SIG-M5 treated with dmso at 0.1 percent for 504 hours (cell line): ENCODE measurements around the gene KCNN3.
A peak's percentile ranks its signal among the peaks of the same experiment; 100 is the strongest.
"Not testable (repeated sequence)": the region's sequence is repeated elsewhere in the genome, so short reads cannot be mapped to it uniquely, and the experiment has no call there.

Experiments used
- DNase-seq: peaks from one replicate; lab custom pipeline; 2025; ENCODE audit not compliant: unreplicated experiment; lab: John Stamatoyannopoulos, UW

Gene KCNN3

DNA sequence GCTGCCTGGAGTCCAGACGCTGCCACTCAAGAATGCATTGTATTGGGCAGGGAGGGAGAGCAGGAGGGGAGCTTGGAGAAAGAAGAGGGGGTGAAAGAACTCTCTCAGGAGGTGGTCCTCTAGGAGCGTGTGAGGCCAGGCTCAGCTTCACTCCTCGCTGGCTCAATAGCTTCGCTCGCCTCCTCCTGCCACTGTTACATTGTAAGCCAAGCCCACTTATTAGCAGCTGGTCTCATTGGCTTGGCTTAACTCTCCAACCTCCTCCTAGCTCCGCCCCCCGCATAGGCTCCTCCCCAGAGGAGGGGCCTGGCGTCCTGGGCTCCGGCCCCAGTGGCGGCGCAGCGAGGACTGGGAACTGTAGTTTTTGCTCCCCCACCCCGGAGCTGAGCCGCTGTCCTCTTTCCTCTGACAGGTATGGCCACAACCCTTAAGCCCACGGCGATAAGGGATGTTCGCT lies at the start of gene KCNN3:
TSS of gene KCNN3 (minus strand) at position 167 of the 457 bp plus-strand sequence. CDS start 317 bp downstream, outside the sequence.
- peak; percentile 93 for DNase-seq

DNA sequence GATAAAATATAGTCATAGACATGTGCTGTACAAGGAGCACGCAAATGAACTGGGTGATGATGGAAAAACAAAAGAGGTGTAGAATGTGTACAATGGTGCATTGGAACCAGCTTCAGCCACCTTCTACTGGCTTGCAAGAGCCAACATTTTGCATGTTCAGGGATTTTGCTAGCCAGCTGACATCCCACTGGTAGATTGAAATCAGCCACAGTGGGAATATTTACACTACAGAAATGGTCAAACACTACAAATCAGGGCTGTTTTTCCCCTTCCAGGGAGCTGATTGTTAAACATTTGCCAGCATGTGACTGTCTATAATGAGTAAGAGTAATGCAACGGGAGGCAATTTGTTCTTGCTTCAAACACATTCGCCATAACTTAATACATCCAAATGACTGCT lies 43.2 kb upstream of the KCNN3 start:
- no peak for DNase-seq

DNA sequence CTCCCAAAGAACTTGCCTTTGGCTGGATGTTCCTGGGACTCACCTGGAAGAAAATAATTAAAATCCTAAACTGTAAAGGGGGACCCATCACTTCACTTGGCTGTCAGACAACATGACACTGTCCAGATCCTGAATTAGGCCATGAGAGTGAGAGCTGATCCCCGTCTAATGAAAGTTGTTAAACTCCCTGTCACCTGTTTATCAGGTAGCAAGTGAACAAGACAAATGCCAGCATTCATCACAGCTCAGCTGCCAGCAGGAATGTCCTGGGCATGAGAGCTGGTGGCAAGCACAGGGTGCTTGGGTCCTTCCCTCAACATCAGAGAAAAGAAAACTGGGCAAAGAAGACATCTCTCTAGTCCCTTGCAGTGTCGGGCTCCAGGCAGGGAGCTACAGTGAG lies 42.7 kb upstream of the KCNN3 start:
- DNase-seq = no peak

DNA sequence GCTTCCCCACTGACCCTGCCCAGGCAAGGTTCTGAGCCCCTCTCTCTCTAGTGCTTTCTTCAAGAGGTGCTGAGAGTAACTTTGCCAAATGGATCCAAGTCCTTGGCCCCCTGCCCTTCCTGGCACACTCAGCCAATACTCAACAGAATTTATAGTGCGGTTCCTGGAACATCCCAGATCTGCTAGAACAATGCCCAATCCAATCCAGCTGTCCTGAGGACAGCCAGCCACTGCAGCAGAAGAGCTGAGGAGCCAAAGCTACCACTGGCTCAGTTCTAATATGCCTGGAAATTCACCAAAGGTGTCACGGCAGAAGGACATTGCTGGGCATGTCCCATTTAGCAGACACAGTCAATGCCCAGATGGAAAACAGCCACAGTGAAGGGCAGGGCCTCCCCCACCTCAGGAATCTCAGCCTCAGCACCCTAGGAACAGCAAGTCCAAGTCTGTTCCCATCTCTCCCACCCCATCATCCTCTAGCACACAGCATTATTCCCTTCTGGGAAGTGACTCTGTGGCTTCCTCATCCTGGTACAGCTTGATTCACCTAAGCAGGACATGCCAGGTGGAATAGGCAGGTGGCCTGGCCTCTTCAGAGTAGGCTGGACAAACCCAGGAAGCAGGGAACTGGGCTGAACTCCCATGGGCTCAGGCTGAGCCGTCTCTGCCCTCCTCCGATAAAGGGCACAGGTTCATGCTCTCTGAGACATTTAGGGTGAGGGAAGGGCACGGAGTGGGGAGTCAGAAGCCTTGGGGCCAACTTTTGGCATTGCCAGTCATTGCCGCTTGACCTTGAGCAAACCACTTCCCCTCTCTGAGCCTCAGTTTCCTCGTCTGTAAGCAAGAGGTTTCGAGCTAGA lies 41.8 kb upstream of the KCNN3 start:
- DNase-seq = no peak

DNA sequence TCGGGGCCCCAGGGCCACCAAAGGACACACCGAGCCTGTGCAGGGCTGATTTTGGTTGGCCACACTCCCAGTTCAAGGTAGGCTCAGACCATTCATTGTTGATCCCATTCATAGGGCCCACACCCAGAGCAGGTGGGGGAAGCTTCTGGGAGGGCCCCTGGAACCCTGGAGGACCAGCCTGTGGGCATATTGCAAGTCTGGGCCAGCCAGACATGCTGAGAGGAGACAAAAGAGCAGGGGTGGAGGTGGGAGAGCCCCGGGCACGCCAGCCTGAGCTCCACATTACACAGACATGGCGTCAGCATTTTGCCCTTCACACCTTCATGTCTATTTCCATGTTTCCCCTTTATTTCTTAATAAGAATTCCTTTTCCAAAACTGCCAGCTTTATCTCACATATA lies 40.8 kb upstream of the KCNN3 start:
- no peak for DNase-seq

DNA sequence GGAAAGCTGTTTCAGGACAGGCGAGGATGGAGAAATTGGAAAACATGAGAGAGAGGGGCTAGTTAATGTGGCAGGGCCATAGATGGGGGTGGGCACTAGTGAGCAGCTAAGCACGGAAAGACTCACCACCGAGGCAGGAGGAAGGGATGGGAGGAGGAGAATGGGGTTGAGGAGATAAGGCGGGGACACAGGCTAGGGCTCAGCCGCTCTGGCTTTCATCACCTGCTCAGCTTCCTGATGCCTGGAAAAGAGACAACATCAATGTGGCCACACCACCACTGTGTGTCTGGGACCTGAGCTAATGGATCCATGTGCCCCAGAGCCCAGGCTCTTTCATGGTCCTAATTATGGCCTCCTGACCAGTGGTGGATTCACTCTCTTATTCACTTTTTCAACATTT lies 38.9 kb upstream of the KCNN3 start:
- no peak for DNase-seq

DNA sequence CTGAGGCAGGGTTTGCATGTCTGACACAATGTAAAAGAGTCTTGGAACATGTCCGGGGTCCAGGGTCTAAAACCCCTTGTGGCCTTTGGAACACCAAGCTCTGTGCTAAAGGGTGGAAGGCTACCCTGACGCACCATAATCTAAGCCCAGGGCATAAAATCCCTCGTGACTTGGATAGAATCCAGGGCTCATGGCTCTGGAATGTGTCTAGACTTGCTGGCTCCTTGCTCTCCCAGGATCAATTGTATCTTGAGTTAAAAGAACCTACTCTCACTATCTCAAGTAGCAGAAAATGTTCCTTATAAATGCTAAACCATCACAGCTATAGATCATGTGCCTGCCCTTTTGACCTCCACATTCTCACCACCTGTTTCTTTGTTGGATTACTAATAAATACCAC lies 38.0 kb upstream of the KCNN3 start:
- DNase-seq = not testable (repeated sequence)

DNA sequence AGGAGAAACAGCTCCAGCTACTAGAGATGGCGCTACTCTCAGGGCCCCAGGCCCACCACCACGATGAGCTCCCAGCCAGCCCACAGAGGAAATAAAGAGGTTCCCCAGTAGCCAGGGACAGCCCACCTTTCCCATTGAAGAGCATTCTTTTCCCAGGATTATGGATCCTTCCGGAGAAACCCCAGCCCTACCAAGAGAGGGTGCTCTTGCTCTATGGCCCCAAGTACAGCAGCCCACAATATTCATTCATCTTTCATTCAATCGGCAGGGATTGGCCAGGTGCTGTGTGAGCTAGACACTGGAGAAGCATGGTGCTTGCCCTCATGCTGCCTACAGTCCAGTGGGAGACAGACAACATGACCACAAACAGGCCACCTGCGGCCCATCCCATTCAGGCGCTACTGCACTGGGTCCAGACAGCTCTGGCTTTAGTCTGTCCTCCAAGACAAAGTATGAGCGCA lies 36.6 kb upstream of the KCNN3 start:
- no peak for DNase-seq

DNA sequence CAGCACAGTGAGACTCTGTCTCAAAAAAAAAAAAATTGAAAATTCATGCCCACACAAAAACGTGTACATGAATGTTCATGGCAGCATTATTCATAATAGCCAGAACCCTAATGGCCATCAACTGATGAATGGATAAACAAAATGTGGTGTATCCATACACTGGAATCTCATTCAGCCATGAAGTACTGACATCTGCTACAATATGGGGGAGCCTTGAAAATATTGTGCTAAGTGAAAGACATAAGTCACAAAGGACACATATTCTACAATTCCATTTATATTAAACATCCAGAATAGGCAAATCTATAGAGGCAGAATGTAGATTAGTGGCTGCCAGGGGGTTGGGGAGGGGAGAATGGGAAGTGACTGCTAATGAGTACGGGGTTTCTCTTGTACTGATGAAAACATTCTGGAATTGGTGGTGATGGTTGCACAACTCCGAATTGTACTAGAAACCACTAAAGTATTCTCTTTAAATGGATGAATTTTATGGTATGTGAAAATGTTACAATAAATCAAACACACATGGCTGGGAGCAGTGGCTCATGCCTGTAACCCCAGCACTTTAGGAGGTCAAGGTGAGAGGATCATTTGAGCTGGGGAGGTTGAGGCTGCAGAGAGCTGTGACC lies 33.0 kb upstream of the KCNN3 start:
- no peak for DNase-seq

DNA sequence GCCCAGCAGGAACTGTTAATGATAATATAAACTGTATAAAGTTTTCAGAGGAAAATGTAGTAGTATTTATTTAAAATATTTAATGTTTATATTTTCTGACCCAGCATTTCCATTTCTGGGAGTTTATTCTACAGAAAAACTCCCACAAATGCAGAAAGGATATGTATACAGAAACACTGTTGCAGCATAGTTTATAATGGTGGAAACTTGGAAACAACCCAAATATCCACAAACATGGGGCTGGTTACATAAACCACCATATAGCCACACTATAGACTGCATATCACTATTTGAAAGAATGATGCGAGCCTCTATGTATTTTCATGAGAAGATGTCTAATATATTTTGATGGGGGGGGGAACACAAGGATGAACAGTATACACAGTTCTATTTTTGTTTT lies 31.5 kb upstream of the KCNN3 start:
- DNase-seq = no peak

DNA sequence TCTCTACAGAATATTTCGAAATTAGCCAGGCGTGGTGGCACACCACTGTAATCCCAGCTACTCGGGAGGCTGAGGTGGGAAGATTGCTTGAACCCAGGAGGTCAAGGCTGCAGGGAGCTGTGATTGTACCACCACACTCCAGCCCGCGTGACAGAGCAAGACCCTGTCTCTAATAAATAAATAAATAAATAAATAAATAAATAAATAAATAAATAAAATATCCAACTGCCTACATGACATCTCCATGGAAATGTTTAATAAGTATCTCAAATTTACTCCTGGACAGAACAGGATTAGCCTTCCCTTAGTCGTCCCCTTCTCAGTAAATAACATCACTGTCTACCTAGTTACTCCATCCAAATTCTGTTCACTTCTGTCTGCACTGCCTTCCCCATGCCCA lies 29.0 kb upstream of the KCNN3 start:
- DNase-seq = no peak

DNA sequence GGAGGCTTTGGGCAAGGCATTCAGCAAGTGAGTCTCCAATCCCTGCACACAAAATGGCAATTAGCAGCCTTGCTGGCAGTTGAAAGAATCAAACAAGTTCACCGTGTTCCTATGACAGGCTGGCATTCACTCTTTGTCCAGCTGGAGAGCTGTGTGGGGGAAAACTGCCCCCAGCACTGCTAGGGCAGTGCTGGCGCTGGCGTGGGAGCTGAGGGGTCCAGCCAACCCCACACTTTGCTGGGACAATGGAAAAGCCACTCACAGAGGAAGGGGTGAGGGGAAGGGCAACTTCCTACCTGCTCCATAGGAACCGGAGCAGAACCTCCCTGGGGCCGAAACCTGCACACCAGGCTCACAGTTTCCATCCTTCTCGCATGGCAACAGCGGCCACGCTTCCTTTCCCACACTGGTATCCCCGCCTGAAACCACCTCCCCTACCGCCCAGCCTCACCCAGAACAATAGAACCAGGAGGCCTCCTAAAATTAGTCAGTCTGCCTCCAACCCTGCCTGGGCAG lies 26.7 kb upstream of the KCNN3 start:
- no peak for DNase-seq

DNA sequence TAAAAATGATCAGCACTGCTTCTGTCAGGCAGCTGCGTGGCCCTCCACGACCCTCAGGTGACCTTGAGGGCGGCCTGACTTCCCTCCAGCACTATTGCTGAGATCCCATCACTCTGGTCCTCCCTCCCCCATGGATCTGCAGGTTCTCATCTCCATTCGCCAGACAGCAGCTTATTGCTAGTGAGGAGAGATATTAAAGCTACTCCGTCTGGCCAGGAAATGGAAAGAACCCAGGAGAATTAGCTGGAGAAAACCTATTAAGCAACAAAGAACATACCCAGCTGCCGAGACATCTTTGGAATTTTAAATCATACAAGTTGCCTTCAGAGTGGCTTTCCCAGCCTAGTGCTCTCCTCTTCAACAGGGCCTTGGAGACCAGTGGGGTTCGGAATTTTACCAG lies 25.7 kb upstream of the KCNN3 start:
- DNase-seq = no peak

DNA sequence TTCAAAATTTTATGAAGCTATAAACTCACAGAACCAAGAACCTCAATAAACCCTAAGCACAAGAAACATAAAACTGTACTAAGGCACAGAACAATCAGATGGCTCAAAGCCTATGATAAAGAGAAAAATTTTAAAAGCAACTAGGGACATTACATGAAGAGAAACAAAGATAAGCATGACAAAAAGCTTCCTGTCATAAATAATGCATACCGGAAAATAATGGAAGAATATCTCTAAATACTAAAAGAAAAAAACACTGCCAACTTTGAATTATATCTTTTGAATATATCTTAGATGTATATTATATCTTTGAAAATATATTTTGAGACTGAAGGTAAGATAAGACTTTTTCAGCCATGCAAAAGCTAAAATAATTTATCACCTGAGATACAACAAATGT lies 21.4 kb upstream of the KCNN3 start:
- no peak for DNase-seq

DNA sequence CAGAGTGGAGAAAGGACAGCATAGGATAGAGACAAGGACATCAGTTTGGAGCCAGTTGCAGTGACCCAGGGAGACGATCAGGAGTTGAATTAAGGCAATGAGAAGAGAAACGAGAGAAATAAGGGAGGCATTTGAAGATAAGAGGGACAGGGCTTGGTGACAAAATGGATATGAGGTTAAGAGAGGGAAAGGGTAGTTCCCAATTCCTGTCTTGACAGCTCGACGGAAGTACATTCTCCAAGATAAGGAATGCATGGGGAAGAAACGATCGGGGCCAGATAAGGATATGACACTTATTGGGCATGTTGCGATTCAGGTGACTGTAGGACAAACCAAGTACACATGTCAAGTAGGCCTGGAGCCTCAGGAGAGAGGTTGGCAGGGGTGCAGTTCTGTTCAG lies 18.7 kb upstream of the KCNN3 start:
- DNase-seq = no peak

DNA sequence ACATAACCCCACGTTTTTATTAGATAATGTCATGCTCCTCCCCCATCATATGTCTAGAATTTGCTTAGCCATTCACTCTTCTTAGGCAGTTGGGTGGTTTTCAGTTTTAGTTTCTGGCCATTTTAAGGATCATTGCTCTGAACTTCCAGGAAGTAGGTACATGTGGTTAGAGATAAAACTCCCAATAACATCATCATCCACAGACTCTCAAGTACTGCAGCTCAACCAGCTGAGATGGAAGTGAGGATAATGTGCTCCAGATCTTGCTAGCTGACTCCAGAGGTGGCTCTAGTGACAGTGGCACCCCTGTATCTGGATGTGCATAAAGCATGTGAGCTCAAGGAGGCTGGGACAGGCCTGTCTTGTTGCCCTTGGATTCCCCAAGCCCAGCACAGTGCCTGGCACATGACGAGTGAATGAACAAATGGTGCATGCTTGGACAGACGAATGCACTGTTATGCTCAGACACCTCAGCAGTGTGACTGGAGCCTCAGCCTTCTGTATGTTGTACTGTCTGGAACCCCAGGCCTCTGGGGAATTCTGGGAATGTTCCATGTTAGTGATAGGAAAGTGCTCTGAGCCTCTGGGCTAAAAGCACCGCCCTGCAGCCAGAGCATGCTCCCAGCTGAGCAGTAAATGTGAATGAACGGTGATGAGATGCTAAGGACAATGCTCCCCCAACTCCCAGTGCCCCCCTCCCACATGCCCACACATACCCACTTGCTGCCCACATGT lies 16.4 kb upstream of the KCNN3 start:
- no peak for DNase-seq

DNA sequence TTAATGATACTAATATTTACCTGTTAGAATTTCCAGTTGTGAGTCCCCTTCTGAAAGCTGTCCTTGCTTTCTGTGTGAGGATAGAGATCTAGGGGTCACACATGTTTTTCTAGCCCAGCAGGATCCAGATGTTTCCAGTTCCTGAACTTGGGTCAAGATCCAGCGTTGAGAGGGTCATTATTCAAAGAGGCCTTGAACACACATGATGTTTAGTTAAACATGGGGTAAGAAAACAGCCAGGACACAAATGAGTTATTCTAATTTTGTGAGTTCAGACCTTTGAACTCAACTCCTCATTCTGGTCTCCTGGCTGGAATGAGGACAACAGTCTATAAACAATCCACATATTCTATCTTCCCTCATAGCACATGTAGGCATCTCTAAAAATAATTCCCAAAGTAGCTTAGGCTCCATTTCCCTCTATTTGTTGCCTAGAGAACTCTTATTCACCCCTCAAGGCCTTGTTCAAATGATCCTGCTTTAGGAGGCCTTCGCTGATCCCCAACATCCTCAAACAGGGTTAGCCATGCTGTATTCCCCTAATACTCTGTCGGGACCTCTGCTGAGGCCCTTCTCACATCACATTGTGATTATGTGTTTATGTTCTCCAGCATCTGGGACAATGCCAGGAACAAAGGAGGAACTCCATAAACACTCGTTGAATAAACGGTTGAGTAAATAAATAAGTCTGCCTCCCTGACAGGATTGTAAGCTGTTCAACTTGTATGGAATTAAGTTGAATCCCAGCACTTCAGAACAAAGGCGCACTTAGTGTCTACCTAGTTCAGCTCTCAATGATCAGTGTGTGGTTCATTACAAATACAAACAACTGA lies 15.0 kb upstream of the KCNN3 start:
- no peak for DNase-seq

DNA sequence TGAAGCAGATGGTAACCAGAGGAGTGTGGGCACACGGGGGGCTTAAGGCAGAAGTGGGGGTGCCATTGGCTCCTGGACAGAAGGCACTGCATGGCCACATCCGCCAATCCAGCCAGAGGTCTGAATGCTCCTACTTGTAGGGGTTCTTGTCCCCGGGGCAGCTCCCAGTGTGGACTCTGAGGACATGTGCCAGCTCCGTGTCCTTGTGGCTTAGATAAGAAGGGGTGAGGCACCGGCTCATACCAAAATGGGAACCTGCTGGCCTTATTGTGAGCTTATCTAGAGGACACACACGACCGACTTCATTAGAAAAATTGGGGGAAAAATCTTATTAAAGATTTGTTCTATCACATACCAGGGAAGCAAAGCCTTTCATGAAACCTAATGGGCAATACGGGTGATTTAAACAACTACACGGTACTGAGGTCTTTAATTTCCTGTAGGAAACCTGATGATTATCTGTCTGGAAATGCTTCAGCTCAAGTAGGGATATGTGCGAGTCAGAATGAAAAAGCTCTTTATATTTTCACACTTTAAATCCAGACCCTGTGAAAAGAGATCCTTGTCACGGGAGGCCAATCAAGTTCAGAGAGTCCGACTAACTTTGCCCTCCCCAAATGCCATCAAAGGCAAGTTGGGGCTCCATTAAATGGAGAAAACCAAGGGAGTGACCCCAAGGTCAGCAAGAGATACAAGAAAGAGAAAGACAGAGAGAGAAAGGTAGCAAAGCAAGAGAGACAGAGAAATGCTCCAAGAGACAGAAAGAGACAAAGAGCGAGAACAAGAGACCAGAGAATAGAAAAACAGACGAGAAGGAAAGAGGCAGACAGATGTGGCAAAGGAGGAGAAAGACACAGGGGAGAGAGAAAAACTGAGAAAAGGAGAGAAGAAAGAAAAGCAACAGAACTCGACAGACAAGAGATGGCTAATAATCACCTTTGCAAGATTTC lies 14.1 kb upstream of the KCNN3 start:
- no peak for DNase-seq

DNA sequence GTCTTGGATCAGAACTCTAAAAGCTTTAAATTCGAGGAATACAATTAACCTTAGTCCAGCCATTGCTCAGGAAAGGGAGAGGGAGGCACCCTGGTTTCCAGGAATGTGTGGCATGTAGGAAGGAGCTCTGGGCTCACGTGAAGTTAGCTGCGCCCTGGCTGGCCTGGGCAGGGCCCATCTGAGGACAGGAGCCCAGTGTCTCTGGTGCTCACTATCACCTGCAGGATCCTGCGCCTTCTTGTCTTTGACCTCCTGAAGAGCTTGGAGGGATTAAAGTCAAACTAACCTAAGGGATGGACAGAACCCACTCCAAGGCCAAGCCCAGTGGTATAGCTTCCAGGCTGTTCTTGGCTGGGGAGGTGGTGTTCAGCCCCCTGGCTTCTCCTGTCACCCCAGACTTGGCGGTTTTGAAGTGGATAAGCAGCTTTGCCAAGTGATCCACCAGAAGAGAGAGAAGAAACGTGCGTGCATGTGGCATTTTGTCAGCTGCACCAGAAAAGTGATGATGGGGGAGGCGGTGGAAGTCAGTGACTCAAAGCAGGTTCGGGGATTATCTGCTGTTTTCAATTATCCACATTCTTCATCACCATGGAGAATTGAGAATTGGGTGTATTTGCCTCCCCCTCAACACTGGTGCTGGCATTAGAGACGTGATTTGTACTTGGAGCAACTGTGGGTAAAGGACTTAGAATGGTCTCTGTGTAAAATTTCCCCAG lies 11.9 kb upstream of the KCNN3 start:
- no peak for DNase-seq
